ENCODE data around the gene SLC13A4. TPM values are rescaled to one million over a fixed set of nuclear protein-coding genes. Genes with fewer than 3 reads are reported as not detected.
"Not testable (repeated sequence)": the region's sequence is repeated elsewhere in the genome, so short reads cannot be mapped to it uniquely, and the experiment has no call there.

The SLC13A4 gene
- total RNA-seq, 1 donor from 2014 or later = 0.27 TPM

GRCh38 chr7:135672560-135673359 lies 55.2 kb downstream of the SLC13A4 start:
- no peaks in the 10 kb centered on the region for H3K9me3 ChIP-seq
- no peak overlapping the region for H3K27ac ChIP-seq
- peak; percentile 78 to 80 for ATAC-seq
- peaks cover 22% of the 10 kb centered on the region for H3K4me1 ChIP-seq
- peak; percentile 76 for TF ChIP-seq CTCF (IDR thresholded peaks at IDR 0.05)
- intact Hi-C loops (cut with DNase I) = no loop called here
- peaks cover 29% of the 10 kb centered on the region for H3K36me3 ChIP-seq
- no peaks in the 10 kb centered on the region for H3K27me3 ChIP-seq (ENCODE audit: low read depth)
- no peak for DNase-seq
- no peak overlapping the region for H3K4me3 ChIP-seq

- Histone ChIP-seq H3K27me3 (ENCODE audit: low read depth) (no peaks in the 10 kb centered on the region), H3K4me3 (no peak overlapping the region), H3K27ac (no peak overlapping the region), H3K4me1 (peaks cover 21% of the 10 kb centered on the region), H3K36me3 (peaks cover 19% of the 10 kb centered on the region), H3K9me3 (no peaks in the 10 kb centered on the region)
- ATAC-seq (no peak), DNase-seq (no peak)
- intact Hi-C loops (cut with DNase I) = no loop called here
- TF ChIP-seq CTCF (IDR thresholded peaks at IDR 0.05) = no peak
Measured at GRCh38 chr7:135670179-135670578, 57.8 kb downstream of the SLC13A4 start.

- no peaks in the 10 kb centered on the region for H3K27me3 ChIP-seq (ENCODE audit: low read depth)
- no peaks in the 10 kb centered on the region for H3K9me3 ChIP-seq
- no peak overlapping the region for H3K27ac ChIP-seq
- peaks cover 16% of the 10 kb centered on the region for H3K36me3 ChIP-seq
- intact Hi-C loops (cut with DNase I) = no loop called here
- H3K4me3 ChIP-seq = no peak overlapping the region
- peaks cover 25% of the 10 kb centered on the region for H3K4me1 ChIP-seq
- ATAC-seq (no peak), DNase-seq (no peak)
- TF ChIP-seq CTCF (IDR thresholded peaks at IDR 0.05) = no peak
Measured at GRCh38 chr7:135669774-135670173, 58.2 kb downstream of the SLC13A4 start.

- intact Hi-C loops (cut with DNase I); ATAC-seq; DNase-seq: not testable (repeated sequence)
Measured at GRCh38 chr7:135668852-135669395, 59.1 kb downstream of the SLC13A4 start.

GRCh38 chr7:135667626-135668025 lies 60.4 kb downstream of the SLC13A4 start:
- H3K27me3 ChIP-seq (ENCODE audit: low read depth); intact Hi-C loops (cut with DNase I); H3K9me3 ChIP-seq; ATAC-seq; H3K4me3 ChIP-seq; H3K27ac ChIP-seq; DNase-seq; H3K36me3 ChIP-seq: not testable (repeated sequence)
- H3K4me1 ChIP-seq = peaks cover 34% of the 10 kb centered on the region

More at GRCh38 chr7:135668852-135669395, 59.1 kb downstream of the SLC13A4 start:
- Histone ChIP-seq H3K36me3 (peaks cover 11% of the 10 kb centered on the region), H3K4me1 (peaks cover 34% of the 10 kb centered on the region)
- H3K4me3 ChIP-seq; H3K9me3 ChIP-seq; H3K27ac ChIP-seq; H3K27me3 ChIP-seq (ENCODE audit: low read depth): not testable (repeated sequence)

- Histone ChIP-seq H3K9me3 (no peaks in the 10 kb centered on the region), H3K36me3 (peaks cover 4% of the 10 kb centered on the region), H3K27ac (no peak overlapping the region), H3K4me1 (peaks cover 31% of the 10 kb centered on the region), H3K4me3 (no peak overlapping the region), H3K27me3 (ENCODE audit: low read depth) (no peaks in the 10 kb centered on the region)
- no peak for ATAC-seq
- TF ChIP-seq CTCF (IDR thresholded peaks at IDR 0.05) = no peak
- DNase-seq = no peak
- intact Hi-C loops (cut with DNase I) = no loop called here
Measured at GRCh38 chr7:135666846-135667245, 61.1 kb downstream of the SLC13A4 start.
